Esophagus muscularis mucosa (tissue), 3 donors: ENCODE results near the gene EPAS1.

ENCODE experiments used
- POLR2A ChIP-seq: fragments of 450-650 bp; IDR thresholded peaks from one replicate; pipeline ENCODE4 v1.6.1; 2017; ENCODE audit warnings: antibody characterized with exemption, moderate library complexity, mild to moderate bottlenecking, low read depth
- POLR2AphosphoS5 ChIP-seq, 2 donors: sonication (generic); formaldehyde crosslinking; IDR thresholded peaks; one replicate each; pipeline ENCODE4 v1.6.1; 2017; ENCODE audit warnings: antibody characterized with exemption in 2 of 2
- TF ChIP-seq, protein P1 (sequence below), 3 experiments: fragments of 200-600 bp in 2 of 3; fragments of 450-650 bp in 1 of 3; sonication (generic) in 2 of 3; IDR thresholded peaks; one replicate each; pipeline ENCODE4 v1.5.1; 2017 to 2019; ENCODE audit warnings: antibody characterized with exemption in 3 of 3, mild to moderate bottlenecking in 2 of 3, moderate library complexity in 1 of 3

DNA sequence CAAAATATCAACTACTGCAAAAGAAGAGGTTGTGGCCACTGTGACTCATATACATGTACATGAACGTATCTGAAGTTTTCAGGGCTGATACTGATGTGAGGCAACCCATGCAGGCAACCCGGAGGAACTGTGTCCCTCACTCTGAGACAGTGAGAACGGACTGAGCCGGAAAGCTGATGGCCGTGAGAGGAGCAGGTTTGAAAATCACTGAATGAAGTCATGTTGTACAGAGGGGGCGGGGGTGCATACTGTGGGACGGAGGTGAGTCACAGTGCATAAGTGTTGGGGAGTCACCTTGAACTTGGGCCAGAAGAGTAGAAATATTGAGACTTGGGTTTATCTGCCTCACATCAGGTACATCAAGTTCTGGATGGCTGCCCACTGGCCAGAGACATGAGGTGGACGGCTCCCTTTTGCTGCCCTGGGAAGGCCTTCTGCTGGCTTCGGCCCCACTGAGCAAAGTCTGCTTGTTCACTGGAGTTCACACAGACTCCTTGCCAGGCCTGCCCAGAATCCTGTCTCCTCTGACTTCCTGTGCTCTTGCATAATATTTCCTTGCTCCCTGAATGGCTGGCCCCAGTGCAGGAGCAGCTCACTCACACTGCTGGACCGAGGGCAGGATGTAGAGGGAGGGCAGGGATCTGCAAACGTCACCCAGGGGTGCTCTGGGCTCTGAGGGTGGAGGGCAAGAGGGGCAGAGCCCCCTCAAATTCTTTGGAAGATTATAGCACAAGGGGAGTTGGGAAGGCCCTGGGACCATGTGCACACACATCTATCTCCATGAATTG, 18.1 kb downstream of the EPAS1 start:
- TF ChIP-seq POLR2A (no peak), POLR2AphosphoS5 (IDR thresholded peaks at IDR 0.05) (peak; percentile 78 to 82)
- TF ChIP-seq, protein P1, sequence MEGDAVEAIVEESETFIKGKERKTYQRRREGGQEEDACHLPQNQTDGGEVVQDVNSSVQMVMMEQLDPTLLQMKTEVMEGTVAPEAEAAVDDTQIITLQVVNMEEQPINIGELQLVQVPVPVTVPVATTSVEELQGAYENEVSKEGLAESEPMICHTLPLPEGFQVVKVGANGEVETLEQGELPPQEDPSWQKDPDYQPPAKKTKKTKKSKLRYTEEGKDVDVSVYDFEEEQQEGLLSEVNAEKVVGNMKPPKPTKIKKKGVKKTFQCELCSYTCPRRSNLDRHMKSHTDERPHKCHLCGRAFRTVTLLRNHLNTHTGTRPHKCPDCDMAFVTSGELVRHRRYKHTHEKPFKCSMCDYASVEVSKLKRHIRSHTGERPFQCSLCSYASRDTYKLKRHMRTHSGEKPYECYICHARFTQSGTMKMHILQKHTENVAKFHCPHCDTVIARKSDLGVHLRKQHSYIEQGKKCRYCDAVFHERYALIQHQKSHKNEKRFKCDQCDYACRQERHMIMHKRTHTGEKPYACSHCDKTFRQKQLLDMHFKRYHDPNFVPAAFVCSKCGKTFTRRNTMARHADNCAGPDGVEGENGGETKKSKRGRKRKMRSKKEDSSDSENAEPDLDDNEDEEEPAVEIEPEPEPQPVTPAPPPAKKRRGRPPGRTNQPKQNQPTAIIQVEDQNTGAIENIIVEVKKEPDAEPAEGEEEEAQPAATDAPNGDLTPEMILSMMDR (IDR thresholded peaks at IDR 0.05), result no peak
